GDM1 (cell line): ENCODE results near the gene ALPK1.
"Not testable (repeated sequence)": the region's sequence is repeated elsewhere in the genome, so short reads cannot be mapped to it uniquely, and the experiment has no call there.

Source experiments
- DNase-seq: peaks from one replicate; lab custom pipeline; 2025; lab: John Stamatoyannopoulos, UW

ALPK1 gene

DNA sequence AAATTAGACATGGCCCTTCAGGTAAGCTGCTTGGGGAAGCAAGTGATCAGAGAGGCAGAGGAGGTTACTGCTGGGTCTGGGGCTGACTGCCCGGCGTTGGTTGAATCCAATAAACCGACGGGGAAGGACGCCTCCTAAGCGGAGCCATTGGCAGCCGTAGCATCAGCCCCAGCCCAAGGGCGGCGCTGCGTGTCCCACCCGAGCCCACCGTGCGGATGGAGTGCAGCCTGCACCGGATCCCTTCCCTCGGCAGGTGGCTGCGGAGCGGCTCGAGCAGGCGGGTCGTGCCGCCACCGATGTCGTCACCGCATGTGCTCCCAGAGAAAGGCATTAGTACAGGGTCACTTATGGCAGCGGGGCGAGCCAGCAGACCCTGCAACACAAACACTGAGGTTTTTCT lies 82.1 kb downstream of the ALPK1 start:
- no peak for DNase-seq

DNA sequence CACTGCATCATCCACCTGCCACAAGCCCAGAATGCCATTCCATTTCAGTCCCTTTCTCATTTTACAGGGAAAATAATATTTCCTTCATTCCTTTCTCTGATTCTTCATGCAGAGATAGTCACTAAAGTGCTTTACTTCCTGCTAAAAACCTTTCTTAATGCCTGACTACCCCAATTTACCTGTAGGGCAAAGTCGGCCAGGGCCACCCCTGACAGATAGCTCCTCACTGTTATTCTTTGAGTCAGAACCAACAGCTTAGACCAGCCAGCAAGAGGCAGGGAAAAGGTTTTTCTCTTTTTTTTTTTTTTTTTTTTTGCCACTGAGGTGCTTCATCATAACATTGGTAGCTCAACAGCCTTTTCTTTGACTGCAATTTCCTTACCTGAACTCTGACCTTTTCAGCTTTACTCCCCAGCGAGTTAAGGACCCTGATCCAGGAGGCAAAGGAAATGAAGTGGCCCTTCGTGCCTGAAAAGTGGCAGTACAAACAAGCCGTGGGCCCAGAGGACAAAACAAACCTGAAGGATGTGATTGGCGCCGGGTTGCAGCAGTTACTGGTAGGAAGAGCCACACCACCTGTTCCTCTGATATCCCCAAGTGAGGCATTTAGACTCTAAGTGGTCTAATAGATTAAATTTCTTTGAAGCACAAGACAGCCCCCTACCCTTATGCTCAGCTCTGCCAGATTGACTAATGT lies 85.0 kb downstream of the ALPK1 start:
- DNase-seq, result no peak

DNA sequence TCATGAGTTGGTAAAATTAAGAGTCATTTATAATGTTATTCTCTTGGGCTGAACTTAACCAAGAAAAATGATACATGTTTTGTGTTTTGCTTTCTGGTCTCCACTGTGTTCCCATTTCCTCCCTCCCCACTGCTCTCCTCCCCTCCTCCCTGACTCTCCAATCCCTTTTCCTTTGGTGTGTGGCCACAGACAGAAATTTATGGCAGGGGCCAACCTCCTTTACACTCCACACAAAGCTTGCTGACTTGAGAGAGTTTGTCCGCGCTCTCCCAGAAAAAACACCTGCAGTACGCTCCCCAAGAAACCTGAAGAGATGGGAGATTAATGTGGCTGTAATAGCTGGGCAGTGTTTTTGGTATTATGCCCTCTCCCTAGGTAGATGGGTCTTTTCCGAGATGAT lies 88.9 kb downstream of the ALPK1 start:
- no peak for DNase-seq

DNA sequence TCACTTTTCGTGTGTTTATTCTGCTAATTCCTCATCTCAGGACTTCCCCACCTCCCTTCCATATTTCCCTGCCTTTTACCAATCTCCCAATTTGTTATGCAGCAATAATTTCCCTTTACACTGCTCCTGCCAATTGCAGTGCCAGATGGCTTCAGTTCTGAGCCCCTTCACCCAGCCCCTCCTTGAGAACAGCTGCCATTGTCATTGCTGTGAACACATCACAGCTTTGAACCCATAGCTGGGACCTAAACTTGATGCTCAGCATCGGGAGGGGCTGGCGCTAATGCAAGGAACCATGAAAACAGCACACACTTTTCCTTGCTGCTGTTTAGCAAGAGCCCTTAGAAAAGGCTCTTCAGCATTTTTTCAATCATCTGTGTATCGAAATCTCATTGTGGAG lies 104.9 kb downstream of the ALPK1 start:
- no peak for DNase-seq

DNA sequence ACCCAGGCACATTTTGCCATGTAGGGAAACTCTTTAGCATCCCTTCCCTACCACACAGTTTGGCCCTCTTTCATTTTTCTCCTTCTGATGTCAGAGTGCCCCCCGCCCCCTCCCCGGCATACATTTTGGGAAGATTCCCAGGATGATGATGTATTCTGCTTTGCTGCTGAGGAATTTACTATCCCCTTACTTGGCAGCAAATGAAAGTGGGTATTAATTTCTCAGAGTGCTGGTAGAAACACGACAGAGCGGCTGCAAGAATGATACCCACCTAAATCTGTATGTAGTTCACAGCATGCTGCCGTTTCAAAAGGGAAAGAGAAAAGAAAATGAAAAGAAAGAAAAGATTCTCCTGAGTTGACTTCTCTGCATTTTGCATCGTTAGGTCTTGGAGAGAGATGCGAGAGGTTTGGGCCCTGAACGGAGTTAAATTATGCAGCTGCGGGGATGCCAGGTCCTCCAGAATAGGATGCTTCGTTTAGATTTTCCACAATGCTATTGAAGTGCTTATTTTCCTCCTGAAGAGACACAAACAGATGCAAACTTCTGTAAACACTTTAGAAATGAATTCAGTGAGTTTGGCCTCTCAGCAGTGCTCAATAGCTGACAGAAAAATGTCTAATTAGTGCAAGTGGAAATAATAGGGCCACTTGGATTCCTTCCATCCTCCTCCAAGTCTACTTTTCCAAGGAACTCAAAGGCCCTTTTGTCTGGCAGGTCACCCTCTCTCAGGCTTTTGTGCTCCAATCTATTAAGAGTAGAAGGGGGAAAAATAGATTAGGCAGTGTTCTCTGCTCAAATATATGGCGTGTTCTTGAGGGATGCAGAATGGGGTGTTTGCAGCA lies 106.2 kb downstream of the ALPK1 start:
- no peak for DNase-seq

DNA sequence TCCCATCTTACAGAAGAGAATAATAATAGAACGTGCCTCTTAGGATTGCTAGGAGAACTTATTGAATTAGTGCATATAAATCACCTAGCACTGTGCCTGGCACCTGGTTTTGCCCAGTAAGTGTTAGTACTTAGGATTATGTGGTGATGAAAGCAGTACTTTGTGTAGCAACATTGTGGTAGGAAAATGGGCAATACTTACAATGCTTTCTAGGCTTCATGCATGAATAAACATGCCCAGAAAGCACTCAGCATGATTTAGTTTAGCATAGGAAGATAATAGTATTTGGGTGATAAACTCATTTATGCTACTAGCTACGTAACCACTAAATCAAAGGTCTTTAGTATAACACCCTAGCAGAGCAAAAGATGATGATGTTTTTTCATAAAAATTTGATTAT lies 113.2 kb downstream of the ALPK1 start:
- DNase-seq, result no peak

DNA sequence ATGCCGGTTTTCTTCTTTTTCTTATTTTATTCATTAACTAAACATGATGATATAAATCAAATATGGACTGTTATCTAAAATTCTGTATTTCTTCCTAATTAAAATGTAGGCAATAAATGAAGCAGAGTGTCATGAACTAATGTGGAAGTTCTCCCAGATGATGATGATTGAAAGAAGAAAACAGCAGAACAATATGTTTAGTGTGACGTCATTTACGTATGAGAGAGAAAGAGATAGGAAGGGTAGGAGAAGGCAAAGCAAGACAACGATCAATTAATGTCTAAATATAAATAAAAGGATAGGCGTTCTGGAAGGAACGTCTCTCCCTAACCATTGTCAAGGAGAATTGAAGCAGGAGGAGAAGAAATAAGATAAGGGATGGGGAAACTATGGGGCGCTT lies 113.6 kb downstream of the ALPK1 start:
- no peak for DNase-seq

DNA sequence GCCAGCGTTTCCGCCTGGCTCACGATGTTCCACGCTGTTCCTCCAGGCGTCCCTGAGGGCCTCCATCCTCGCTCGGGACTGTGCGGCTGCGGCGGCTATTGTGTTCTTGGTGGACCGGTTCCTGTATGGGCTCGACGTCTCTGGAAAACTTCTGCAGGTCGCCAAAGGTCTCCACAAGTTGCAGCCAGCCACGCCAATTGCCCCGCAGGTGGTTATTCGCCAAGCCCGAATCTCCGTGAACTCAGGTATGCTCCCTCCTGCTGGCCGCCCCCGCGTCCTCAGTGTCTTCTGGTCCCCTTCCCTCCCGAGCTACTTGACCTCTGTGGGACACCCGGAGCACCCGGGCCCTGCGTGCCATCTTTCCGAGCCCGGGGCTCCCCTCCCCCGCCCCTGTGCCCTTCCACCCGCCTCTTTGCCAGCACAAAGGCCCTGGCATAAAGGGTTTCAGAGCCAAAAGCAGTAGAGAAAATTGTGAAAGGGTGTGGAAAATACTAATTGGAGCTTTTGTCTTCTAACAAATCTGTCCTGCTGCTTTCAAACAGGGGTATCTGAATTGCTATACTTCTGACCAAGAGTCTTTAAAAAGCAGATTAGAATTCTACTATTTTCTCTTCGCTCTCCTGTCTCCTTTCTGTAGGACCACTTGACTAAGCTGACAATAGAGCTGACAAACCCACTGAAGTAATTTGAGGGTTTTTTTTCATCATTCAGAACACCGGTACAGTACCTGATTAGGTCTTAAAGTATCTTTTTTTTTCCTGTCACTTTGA lies 114.8 kb downstream of the ALPK1 start:
- DNase-seq, result no peak

DNA sequence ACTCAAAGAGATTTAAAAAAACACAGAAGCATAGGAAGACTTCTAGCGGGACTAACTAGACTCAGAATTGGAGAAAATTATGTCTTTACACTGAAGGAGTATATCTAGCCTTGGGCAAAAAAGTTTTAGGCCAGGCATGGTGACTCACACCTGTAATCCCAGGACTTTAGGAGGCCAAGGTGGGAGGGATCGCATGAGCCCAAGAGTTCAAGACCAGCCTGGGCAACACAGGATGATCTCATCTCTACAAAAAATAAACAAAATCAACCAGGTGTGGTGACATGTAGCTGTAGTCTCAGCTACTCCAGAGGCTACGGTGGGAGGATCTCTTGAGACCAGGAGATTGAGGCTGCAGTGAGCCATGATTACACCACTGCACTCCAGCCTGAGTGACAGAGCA lies 119.3 kb downstream of the ALPK1 start:
- no peak for DNase-seq

DNA sequence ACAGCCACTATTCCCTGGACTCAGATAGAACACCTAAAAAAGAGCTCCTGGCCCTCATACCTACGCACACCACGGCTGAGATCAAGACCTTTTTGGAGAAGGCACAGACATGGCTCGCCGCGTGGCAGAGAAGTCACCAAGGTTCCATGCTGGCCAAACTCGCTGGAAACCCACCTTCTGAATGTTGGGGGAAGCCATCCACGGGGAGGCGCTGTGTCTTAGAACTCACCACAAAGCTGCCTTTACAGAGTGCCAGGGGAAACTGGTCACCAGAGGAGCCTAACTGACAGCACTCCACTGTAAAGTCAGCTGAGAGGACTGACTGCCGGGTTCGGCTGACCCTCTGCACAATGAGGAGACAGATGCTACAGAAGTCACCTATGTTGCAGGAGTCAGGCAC lies 120.9 kb downstream of the ALPK1 start:
- DNase-seq, result no peak

DNA sequence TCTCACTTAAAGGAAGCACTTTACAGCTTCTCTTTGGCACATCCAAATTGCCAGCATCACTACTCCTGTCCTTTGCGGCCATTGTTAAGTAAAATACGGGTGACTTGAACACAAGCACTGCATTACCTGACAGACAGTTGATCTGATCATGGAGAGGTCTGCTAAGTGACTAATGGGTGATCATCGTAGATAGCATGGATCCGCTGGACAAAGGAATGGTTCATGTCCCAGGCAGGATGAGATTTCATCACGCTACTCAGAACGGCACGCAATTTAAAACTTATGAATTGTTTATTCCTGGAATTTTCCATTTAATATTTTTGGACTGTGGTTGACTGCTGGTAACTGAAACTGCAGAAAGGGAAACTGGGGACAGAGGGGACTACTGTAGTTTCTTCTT lies 124.7 kb downstream of the ALPK1 start:
- DNase-seq, result no peak

DNA sequence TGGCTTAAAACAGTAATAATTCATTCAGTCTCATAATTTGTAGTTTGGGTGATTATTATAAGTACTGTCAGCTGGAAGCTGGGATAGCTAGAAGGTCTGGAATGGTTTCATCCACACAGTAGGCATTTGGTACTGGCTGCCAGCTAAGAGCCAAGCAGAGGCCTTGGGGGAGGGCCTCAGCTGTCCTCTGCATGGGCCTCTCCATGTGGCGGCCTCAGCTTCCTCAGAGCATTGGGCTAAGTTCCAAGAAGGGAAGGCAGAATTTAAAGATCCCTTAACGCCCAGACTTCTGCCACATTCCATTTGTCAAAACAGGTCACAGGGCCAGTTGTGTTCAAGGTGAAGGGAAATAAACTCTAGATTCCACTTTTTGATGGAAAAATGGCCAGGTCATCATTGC lies 125.5 kb downstream of the ALPK1 start:
- DNase-seq, result no peak

DNA sequence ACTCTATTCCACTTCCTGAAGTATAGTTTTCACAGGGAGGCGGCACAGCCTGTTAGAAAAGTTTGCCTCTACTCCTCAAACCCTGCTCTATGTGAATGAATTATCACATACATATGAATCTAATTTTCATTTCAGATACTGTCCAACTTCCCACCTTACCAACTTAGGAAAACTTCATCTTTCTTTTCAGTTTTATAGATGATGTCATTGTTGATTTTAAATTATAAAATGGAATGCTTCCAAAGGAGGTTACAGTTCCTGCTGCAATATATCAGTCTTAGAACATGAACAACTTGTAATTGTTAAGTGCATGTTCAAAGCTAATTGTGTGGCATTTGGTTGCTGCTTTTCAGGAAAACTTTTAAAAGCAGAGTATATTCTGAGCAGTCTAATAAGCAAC lies 126.4 kb downstream of the ALPK1 start:
- no peak for DNase-seq

DNA sequence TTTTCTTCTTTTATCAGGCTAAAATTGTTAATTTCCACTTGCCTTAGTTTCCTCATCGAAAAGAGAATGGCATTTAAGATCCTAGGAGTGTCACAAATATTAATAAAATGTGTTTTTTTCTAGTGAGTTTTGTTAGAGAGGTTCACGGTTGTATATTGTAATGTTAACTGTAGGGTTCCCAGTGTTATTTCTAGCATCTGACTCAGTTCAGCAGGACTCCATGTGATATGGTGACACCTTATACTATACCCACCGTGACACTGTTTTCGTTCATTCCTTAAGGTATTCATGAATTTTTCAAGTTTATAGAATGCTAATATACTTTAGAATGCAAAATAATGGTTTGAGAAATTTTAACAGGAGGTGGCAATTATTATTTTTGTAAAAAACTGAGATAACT lies 128.7 kb downstream of the ALPK1 start:
- DNase-seq, result no peak

DNA sequence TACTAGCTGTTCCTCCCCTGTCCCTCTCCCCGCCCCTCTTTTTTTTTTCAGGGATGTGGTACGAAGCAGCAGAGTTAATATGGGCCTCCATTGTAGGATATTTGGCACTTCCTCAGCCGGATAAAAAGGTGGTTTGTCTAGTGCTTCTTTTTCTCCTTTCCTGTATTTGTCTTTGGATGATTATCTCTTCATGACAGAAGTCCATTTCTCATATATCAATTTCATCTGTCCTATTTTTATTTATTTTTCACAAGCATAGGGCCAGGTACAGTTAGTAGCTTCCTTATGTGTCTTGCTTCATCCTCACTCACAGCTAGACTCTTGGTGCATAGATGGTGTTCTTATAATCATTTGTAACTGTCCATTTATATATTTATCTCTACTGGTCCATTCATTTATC lies 129.2 kb downstream of the ALPK1 start:
- no peak for DNase-seq

DNA sequence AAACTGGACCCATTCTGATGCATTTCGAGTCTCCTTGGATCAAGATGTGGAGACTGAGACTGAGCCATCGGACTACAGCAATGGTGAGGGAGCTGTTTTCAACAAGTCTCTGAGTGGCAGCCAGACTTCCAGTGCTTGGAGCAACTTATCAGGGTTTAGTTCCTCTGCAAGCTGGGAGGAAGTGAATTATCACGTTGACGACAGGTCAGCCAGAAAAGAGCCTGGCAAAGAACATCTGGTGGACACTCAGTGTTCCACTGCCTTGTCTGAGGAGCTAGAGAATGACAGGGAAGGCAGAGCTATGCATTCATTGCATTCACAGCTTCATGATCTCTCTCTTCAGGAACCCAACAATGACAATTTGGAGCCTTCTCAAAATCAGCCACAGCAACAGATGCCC lies 134.0 kb downstream of the ALPK1 start:
- no peak for DNase-seq

DNA sequence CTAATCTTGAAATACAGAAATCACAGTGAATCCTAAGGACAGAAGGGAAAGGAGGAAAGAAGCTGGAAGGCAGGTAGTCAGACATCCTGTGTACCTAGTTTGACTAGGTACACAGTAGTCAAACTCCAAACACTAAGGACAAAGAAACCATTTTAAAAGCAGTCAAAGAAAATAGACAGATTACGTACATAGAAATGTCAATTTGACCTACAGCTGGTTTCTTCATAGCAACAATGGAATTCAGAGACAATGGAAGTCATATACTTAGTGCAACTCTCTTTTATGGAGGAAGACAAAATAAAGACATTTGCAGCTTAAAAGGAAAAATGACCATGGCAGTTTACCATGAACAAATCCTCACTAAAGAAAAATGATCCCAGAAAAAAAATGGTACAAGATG lies 139.8 kb downstream of the ALPK1 start:
- no peak for DNase-seq

DNA sequence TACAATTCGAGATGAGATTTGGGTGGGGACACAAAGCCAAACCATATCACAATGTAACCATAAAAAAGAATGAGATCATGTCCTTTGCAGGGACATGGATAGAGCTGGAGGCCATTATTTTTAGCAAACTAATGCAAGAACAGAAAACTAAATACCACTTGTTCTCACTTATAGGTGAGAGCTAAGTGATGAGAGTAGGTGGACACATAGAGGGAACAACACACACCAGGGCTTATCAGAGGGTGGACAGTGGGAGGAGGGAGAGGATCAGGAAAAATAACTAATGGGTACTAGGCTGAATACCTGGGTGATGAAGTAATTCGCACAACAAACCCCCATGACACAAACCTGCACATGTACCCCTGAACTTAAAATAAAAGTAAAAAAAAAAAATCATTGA lies 145.1 kb downstream of the ALPK1 start:
- not testable (repeated sequence) for DNase-seq

DNA sequence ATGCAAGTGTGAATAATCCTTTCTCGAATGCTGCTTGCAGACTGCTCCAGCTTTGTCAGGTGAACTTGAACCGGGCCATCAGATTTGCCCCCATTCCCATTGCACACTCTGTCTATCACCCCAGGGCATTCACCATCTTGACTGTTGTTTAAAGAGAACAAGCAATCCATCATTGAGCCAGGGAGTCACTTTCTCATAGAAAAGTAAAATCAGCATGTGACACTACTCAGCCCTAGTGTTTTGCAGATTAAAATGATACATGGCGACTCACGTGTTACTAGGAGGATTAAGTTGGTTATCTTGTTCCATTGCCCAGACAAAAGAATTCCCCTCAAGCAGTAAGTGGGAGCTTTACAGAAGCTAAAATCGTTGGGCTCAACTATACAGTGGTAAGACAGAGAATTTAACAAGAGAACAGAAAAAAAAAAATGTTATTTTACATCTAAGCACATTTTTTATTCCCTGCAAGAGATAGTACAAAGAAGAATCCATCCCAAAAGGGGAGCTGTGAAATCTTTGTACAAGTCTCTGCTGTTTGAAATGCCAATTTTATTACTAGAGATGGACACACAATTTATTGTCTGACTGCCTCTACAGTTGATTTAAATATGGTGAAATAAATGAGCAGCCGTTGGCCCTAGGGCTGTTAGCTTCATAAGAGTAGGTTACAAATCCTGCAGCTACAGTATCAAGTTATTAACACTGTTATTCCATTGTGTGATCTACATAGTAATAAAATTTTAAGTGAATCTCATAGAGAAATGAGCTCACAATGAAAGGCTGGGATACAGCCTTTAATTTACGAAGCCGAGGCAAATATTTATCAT lies 151.3 kb downstream of the ALPK1 start:
- DNase-seq, result no peak

DNA sequence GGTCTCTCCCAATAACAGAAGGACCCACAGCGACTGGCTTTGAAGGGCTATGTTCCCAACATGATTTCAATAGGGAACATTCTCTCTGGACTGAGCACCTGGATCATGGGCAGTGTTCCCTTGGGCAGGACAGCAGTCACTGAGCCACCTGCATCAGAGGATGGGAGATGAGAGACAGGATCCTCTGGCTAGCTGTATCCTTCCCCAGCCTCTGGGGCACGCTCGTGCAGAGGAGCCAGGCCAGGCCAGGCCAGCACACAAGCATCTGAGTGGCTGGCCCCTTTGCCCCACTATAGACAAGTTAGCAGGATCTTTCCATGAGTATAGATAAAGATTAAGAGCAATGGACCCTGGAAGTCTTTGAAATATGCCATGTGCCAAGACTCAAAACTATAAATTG lies 152.5 kb downstream of the ALPK1 start:
- no peak for DNase-seq

DNA sequence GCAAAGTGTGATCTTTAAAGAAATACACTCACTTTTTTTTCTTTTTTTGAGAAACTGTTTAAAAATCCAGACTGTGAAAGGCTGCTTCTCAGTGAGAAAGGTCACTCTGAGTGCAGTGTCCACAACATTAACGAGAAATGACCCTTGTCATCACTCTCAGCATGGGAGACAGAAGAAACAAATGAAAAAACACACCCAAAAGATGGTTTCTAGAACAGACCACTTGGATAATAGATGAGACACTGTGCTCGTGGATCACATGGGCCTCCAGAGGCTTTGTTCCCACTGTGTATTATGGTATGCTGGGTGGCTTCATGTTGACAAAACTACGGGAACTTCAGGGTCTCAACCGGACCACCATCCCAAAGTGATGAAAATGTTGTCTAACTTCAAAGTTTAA lies 153.9 kb downstream of the ALPK1 start:
- no peak for DNase-seq

DNA sequence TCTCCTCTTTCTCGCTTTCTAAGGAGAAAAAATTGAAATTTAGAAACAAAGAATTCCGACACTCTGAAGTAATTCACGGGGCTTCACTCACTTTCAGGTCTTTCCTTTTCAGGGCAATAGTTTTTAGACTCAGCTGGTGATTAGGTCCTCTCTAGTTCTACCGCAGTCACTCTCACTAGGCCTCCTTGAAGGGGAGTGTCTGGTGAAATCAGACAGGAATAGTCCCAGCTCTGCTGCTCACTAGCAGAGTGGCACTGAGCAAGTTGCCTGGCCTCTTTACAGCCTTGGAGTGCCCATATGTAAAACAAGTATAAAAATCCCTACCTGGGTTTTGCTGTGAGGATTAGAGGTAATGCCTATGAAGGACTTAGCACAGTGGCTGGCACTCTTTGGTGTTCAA lies 154.7 kb downstream of the ALPK1 start:
- DNase-seq, result no peak
